OCI-LY7 (cell line): Measurements from ENCODE around the gene DIPK1C. TPM values are rescaled to one million over a fixed set of nuclear protein-coding genes. Genes with fewer than 3 reads are reported as not detected.

Experiments
- BruUV-seq: library from RNA; stranded (reverse); fragments of 400-500 nt; replicated peaks from 2 replicates; lab custom pipeline; 2021; lab: Mats Ljungman, UMichigan
- CTCF ChIA-PET: fragments of 300-600 bp; sonication (Branson Sonifier 250); formaldehyde crosslinking; loops from one replicate; lab custom pipeline; 2022; ENCODE audit warnings: antibody characterized with exemption; ENCODE audit not compliant: unreplicated experiment; lab: Charles Lee
- POLR2A ChIA-PET: fragments of 300-600 bp; sonication (Branson Sonifier 250); formaldehyde crosslinking; loops from one replicate; lab custom pipeline; 2022; ENCODE audit warnings: antibody characterized with exemption; lab: Charles Lee
- DNase-seq: peaks from one replicate; pipeline ENCODE4 v3.0.0-alpha.2; 2015; ENCODE audit warnings: low spot score
- H2AFZ ChIP-seq: fragments of 200-600 bp; sonication (generic), shearing (Covaris generic); 2 replicates; pipeline ENCODE4 v1.6.1; 2014; ENCODE audit warnings: mild to moderate bottlenecking, antibody characterized with exemption, low read length, moderate library complexity
- H3K27ac ChIP-seq: fragments of 200-600 bp; sonication (generic); 2 replicates; pipeline ENCODE4 v1.5.1; 2014; ENCODE audit warnings: mixed run types, low read depth, mild to moderate bottlenecking, moderate library complexity, low read length, inconsistent platforms; ENCODE audit not compliant: poor library complexity, severe bottlenecking
- H3K36me3 ChIP-seq: fragments of 200-600 bp; sonication (generic); 2 replicates; pipeline ENCODE4 v1.6.1; 2014; ENCODE audit warnings: mild to moderate bottlenecking, antibody characterized with exemption, low read length, moderate library complexity, mixed read lengths; ENCODE audit not compliant: insufficient read depth
- H3K4me1 ChIP-seq: fragments of 200-600 bp; sonication (generic); 2 replicates; pipeline ENCODE4 v1.5.1; 2014; ENCODE audit warnings: mild to moderate bottlenecking, low read length; ENCODE audit not compliant: insufficient read depth, poor library complexity, severe bottlenecking
- H3K4me2 ChIP-seq: fragments of 200-600 bp; sonication (generic); 2 replicates; pipeline ENCODE4 v1.6.1; 2014; ENCODE audit warnings: mild to moderate bottlenecking, low read length
- H3K4me3 ChIP-seq: fragments of 200-600 bp; sonication (generic); 2 replicates; pipeline ENCODE4 v1.5.1; 2014; ENCODE audit warnings: mild to moderate bottlenecking, low read depth, low read length; ENCODE audit not compliant: poor library complexity, severe bottlenecking
- H3K79me2 ChIP-seq: fragments of 200-600 bp; sonication (generic); 2 replicates; pipeline ENCODE4 v1.6.1; 2016; ENCODE audit warnings: low read depth, mild to moderate bottlenecking, low read length, moderate library complexity, mixed read lengths; ENCODE audit not compliant: insufficient read depth
- H3K9me2 ChIP-seq: fragments of 200-600 bp; sonication (generic); 2 replicates; pipeline ENCODE4 v1.6.1; 2016; ENCODE audit warnings: mild to moderate bottlenecking, low read length, mixed read lengths; ENCODE audit not compliant: insufficient read depth
- H3K9me3 ChIP-seq: fragments of 200-600 bp; sonication (generic); 2 replicates; pipeline ENCODE4 v1.6.1; 2014; ENCODE audit warnings: mild to moderate bottlenecking, mixed run types, low read length, mixed read lengths
- H4K20me1 ChIP-seq: fragments of 200-600 bp; sonication (generic); 2 replicates; pipeline ENCODE4 v1.6.1; 2014; ENCODE audit warnings: mild to moderate bottlenecking, antibody characterized with exemption, low read length, moderate library complexity, mixed read lengths; ENCODE audit not compliant: insufficient read depth
- EZH2phosphoT487 ChIP-seq: fragments of 200-600 bp; sonication (generic); IDR thresholded peaks from 2 replicates; pipeline ENCODE4 v1.6.1; 2018; ENCODE audit warnings: low read depth, borderline replicate concordance, mild to moderate bottlenecking, mixed run types, antibody characterized with exemption, low read length, moderate library complexity, mixed read lengths
- intact Hi-C: fragments of 100-400 bp; cut with micrococcal nuclease; formaldehyde crosslinking; loops from one replicate; pipeline ENCODE4 v1.10.0; 2022; ENCODE audit not compliant: unreplicated experiment
- total RNA-seq, 2 experiments: library from RNA; depleted of rRNA in 1 of 2; stranded (reverse); fragments of >200 nt in 1 of 2; shearing (Covaris generic) in 1 of 2; gene quantifications; 2 replicates each; pipeline ENCODE4 v1.2.3, GENCODE V29; 2014 to 2022
- TF ChIP-seq, protein P1 (sequence below): fragments of 200-600 bp; sonication (generic); conservative IDR thresholded peaks from 2 replicates; pipeline ENCODE4 v1.5.1; 2014; ENCODE audit warnings: mild to moderate bottlenecking, antibody characterized with exemption, low read length, moderate library complexity, mixed read lengths

The DIPK1C gene
- total RNA-seq, 2 experiments from 2014 or later: not detected

DNA sequence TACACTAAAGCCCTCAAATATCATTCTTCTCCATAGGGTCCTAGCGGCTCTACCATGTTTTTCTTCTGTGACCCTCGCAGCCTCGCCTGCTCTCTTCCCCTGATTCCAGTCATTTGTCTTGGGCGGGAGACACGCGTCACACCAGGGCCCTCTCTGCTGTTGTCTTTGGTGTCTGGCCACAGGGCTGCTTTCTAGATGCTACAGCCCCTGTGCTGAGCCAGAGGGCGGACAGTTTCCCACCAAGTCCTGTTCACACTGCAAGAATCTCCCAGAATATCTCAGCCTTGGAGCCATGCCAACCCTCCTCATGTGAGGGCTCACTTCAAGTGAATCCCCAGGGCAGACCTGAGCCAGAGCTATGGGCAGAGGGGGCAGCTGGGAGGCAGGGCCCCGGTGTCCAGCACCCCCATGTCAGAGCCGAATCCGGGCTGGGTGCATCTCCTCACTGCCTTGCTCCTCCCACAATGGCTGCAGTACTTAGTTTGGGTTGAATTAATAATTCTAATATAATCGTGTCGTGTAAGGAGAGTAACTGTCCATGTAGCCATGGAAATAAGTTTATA lies 42.1 kb downstream of the DIPK1C start:
- H3K4me3 ChIP-seq: no peak overlapping the region
- no peak overlapping the region for H3K27ac ChIP-seq
- no peaks in the 10 kb centered on the region for H3K4me1 ChIP-seq
- no peaks in the 10 kb centered on the region for H3K36me3 ChIP-seq
- H3K4me2 ChIP-seq: no peak overlapping the region
- no peaks in the 10 kb centered on the region for H3K79me2 ChIP-seq
- intact Hi-C loops: no loop called here
- TF ChIP-seq, protein P1, sequence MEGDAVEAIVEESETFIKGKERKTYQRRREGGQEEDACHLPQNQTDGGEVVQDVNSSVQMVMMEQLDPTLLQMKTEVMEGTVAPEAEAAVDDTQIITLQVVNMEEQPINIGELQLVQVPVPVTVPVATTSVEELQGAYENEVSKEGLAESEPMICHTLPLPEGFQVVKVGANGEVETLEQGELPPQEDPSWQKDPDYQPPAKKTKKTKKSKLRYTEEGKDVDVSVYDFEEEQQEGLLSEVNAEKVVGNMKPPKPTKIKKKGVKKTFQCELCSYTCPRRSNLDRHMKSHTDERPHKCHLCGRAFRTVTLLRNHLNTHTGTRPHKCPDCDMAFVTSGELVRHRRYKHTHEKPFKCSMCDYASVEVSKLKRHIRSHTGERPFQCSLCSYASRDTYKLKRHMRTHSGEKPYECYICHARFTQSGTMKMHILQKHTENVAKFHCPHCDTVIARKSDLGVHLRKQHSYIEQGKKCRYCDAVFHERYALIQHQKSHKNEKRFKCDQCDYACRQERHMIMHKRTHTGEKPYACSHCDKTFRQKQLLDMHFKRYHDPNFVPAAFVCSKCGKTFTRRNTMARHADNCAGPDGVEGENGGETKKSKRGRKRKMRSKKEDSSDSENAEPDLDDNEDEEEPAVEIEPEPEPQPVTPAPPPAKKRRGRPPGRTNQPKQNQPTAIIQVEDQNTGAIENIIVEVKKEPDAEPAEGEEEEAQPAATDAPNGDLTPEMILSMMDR: no peak
- TF ChIP-seq EZH2phosphoT487: no peak
- ChIA-PET POLR2A (no interaction called here), CTCF (no interaction called here)
- H3K9me3 ChIP-seq: no peaks in the 10 kb centered on the region
- no peak overlapping the region for H2AFZ ChIP-seq
- no TSS peak for BruUV-seq
- H3K9me2 ChIP-seq: no peaks in the 10 kb centered on the region
- no peak for DNase-seq
- no peaks in the 10 kb centered on the region for H4K20me1 ChIP-seq

DNA sequence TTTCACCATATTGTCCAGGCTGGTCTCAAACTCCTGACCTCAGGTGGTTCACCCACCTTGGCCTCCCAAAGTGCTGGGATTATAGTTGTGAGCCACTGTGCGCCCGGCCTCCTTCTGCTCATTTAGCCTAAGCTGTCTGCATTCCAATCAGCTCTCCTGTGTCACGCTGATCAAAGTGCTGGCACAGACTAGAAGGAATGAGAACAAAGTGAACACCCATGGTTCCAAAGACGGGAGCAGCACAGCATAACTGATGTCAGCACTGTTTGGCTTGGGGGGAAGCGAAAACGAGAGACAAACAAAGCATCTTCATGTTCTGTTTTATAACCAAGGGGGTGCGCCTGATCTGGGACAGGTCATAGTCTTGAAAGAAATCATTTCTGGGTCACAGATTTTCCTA lies 43.3 kb downstream of the DIPK1C start:
- Histone ChIP-seq H3K9me2 (no peaks in the 10 kb centered on the region), H3K79me2 (no peaks in the 10 kb centered on the region), H3K4me3 (no peak overlapping the region), H3K4me1 (no peaks in the 10 kb centered on the region), H3K9me3 (no peaks in the 10 kb centered on the region), H3K27ac (no peak overlapping the region), H4K20me1 (no peaks in the 10 kb centered on the region), H2AFZ (no peak overlapping the region), H3K36me3 (no peaks in the 10 kb centered on the region), H3K4me2 (no peak overlapping the region)
- ChIA-PET CTCF (no interaction called here), POLR2A (no interaction called here)
- no peak for TF ChIP-seq EZH2phosphoT487
- TF ChIP-seq, protein P1: no peak
- intact Hi-C loops: no loop called here
- no peak for DNase-seq
- BruUV-seq: no TSS peak

DNA sequence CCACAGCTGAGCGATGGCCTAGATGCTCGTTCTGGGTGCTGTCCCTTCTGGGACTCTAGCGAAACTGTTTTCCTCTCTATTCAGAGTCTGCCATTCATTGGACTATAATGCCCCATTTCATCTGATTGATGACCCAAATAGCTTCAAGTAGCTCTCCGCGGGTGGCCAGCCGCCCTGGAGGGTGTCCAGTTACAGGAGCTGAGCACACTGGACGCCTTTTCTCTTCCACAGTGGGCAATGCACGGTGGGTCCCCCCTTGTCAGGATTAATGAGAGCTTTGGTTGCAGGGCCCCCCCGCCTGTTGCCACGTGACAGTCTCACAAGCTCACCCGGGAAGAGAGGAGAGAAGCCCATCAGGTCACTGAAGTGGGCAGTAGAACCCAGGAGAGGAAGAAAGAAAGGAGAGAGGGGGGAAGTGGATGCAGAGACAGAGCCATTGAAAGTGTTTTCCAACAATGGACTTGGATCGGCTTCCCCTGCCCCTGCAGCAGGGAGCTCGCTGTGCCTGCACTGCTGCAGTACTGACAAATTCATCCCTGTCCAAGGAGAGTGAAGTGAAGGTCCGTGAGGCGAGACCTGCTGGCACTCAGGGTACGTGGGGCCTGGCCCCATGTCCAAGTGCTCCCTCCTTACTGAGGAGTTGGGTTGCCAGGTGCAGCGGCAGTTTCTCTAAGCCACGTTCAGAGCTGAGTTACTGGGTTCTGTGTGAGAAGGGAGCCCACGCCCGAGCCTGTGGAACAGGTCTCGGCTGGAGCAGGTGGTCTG lies 44.8 kb downstream of the DIPK1C start:
- DNase-seq: no peak
- H3K36me3 ChIP-seq: no peaks in the 10 kb centered on the region
- H3K27ac ChIP-seq: no peak overlapping the region
- no peaks in the 10 kb centered on the region for H3K79me2 ChIP-seq
- H3K9me2 ChIP-seq: no peaks in the 10 kb centered on the region
- POLR2A ChIA-PET: no interaction called here
- no peaks in the 10 kb centered on the region for H3K4me1 ChIP-seq
- no TSS peak for BruUV-seq
- H3K4me2 ChIP-seq: no peak overlapping the region
- intact Hi-C loops: no loop called here
- CTCF ChIA-PET: no interaction called here
- no peak overlapping the region for H3K4me3 ChIP-seq
- no peak overlapping the region for H2AFZ ChIP-seq
- H3K9me3 ChIP-seq: no peaks in the 10 kb centered on the region
- TF ChIP-seq, protein P1: no peak
- no peak for TF ChIP-seq EZH2phosphoT487
- no peaks in the 10 kb centered on the region for H4K20me1 ChIP-seq
